Cardiac muscle cell (in vitro differentiated cells and primary cell): ENCODE measurements around the gene CPNE4. TPM values are rescaled to one million over a fixed set of nuclear protein-coding genes. Genes with fewer than 3 reads are reported as not detected.
A peak's percentile ranks its signal among the peaks of the same experiment; 100 is the strongest.

Source experiments
- DNase-seq, 2 donors: peaks; one replicate each; pipeline versions ENCODE4 v3.0.0 to v3.0.0-alpha.2; 2010 to 2017; ENCODE audit warnings: low read depth in 1 of 2, low spot score in 1 of 2
- H3K27ac ChIP-seq: fragments of 200-600 bp; sonication (generic); 2 replicates; pipeline ENCODE4 v1.5.1; 2016
- H3K27me3 ChIP-seq: fragments of 200-600 bp; sonication (generic); 2 replicates; pipeline ENCODE4 v1.6.0; 2016; ENCODE audit warnings: control low read depth
- H3K36me3 ChIP-seq: fragments of 200-600 bp; sonication (generic); 2 replicates; pipeline ENCODE4 v1.5.1; 2016; ENCODE audit warnings: control low read depth
- H3K4me1 ChIP-seq: fragments of 200-600 bp; sonication (generic); 2 replicates; pipeline ENCODE4 v1.8.1; 2017; ENCODE audit warnings: low read depth, mild to moderate bottlenecking, mixed run types
- H3K4me3 ChIP-seq: fragments of 200-600 bp; sonication (generic); 2 replicates; pipeline ENCODE4 v1.5.1; 2016; ENCODE audit warnings: mild to moderate bottlenecking
- H3K9me3 ChIP-seq: fragments of 200-600 bp; sonication (generic); 2 replicates; pipeline ENCODE4 v1.5.1; 2017; ENCODE audit warnings: low read depth, mild to moderate bottlenecking, control low read depth
- polyA plus RNA-seq: library from polyadenylated mRNA; unstranded; fragments of >200 nt; fragmentation: Nextera tagmentation; extraction: Ambion mirVana; gene quantifications from 2 replicates; pipeline ENCODE4 v1.2.1, GENCODE V29; 2016
- total RNA-seq: library from RNA; depleted of rRNA; stranded (reverse); fragments of >200 nt; gene quantifications from 2 replicates; pipeline ENCODE4 v1.2.3, GENCODE V29; 2016
- TF ChIP-seq, protein P1 (sequence below): IDR thresholded peaks from 2 replicates; pipeline ENCODE4 v1.5.1; 2012; ENCODE audit warnings: low read depth, mild to moderate bottlenecking, low read length

CPNE4 gene
- total and polyA plus RNA-seq, 2 experiments from 2014 or later, result 3.3 to 7.6 TPM

DNA sequence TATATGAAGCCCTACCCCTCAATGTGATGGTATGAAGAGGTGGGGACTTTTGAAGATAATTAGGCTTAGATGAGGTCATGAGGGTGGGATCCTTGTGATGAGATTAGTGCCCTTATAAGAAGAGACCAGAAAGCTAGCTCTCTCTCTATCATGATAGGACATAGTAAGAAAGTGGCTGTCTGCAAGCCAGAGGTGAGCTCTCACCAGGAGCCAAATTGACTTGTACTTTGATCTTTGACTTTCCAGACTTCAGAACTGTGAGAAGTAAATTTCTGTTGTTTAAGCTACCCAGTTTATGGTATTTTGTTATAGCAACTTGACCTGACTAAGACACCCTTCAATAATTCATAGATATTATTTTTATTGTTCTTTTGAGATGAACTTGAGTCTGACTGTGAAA, 502.2 kb downstream of the CPNE4 start:
- no peaks in the 10 kb centered on the region for H3K9me3 ChIP-seq
- TF ChIP-seq, protein P1, sequence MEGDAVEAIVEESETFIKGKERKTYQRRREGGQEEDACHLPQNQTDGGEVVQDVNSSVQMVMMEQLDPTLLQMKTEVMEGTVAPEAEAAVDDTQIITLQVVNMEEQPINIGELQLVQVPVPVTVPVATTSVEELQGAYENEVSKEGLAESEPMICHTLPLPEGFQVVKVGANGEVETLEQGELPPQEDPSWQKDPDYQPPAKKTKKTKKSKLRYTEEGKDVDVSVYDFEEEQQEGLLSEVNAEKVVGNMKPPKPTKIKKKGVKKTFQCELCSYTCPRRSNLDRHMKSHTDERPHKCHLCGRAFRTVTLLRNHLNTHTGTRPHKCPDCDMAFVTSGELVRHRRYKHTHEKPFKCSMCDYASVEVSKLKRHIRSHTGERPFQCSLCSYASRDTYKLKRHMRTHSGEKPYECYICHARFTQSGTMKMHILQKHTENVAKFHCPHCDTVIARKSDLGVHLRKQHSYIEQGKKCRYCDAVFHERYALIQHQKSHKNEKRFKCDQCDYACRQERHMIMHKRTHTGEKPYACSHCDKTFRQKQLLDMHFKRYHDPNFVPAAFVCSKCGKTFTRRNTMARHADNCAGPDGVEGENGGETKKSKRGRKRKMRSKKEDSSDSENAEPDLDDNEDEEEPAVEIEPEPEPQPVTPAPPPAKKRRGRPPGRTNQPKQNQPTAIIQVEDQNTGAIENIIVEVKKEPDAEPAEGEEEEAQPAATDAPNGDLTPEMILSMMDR, result no peak
- DNase-seq, result no peak
- H3K27ac ChIP-seq, result no peak overlapping the region
- H3K36me3 ChIP-seq, result no peaks in the 10 kb centered on the region
- H3K4me1 ChIP-seq, result no peaks in the 10 kb centered on the region
- no peaks in the 10 kb centered on the region for H3K27me3 ChIP-seq
- H3K4me3 ChIP-seq, result no peak overlapping the region

DNA sequence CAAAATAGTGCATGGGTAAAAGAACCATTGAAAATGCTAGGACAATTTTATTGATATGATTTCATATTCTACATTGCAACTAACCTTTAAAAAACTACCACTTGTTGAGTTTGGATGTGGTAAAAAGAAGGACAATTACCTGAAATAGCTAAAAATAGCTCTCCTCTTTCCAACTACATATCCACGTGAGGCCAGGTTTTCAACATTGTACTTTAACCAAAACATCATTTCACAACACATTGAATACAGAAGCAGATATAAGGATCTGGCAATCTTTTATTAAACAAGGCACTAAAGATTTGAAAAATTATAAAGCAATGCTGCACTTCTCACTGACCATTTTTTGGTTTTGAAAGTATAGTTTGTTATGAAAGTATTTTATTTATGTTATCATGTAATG, 504.0 kb downstream of the CPNE4 start:
- TF ChIP-seq, protein P1, result no peak
- no peak overlapping the region for H3K4me3 ChIP-seq
- H3K27ac ChIP-seq, result no peak overlapping the region
- no peaks in the 10 kb centered on the region for H3K36me3 ChIP-seq
- H3K9me3 ChIP-seq, result no peaks in the 10 kb centered on the region
- DNase-seq, result no peak
- no peaks in the 10 kb centered on the region for H3K27me3 ChIP-seq
- H3K4me1 ChIP-seq, result no peaks in the 10 kb centered on the region

GRCh38 chr3:131530388-131530787, 504.4 kb downstream of the CPNE4 start:
- DNase-seq, result no peak
- Histone ChIP-seq H3K36me3 (no peaks in the 10 kb centered on the region), H3K27me3 (no peaks in the 10 kb centered on the region), H3K9me3 (no peaks in the 10 kb centered on the region), H3K4me1 (no peaks in the 10 kb centered on the region), H3K4me3 (no peak overlapping the region), H3K27ac (no peak overlapping the region)
- TF ChIP-seq, protein P1, result no peak

GRCh38 chr3:131526801-131527347, 507.9 kb downstream of the CPNE4 start:
- Histone ChIP-seq H3K4me1 (no peaks in the 10 kb centered on the region), H3K27ac (no peak overlapping the region), H3K9me3 (no peaks in the 10 kb centered on the region), H3K4me3 (no peak overlapping the region), H3K27me3 (no peaks in the 10 kb centered on the region), H3K36me3 (no peaks in the 10 kb centered on the region)
- TF ChIP-seq, protein P1, result peak; percentile 71
- peak; percentile 46 to 85 for DNase-seq

DNA sequence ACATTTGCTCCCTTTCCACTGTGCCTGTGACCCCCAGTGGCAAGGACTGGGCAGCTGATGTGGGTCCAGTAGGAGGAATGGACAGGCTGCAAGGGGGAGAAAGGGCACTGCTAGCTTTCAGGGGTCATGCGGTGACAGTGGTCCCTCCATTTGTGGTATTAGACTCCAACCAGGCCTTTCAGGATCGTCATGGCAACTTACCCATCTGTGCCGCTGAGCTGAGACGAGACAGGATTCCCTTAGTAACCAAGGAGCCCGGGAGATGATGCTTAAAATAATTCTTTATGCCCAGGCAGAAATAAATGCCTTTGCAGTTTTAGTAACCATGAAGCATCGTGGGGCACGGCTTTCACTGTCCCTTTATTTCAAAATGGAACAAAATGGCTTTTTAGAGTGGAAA, 516.1 kb downstream of the CPNE4 start:
- no peak for DNase-seq
- H3K9me3 ChIP-seq, result no peaks in the 10 kb centered on the region
- H3K27me3 ChIP-seq, result no peaks in the 10 kb centered on the region
- H3K27ac ChIP-seq, result no peak overlapping the region
- H3K4me3 ChIP-seq, result no peak overlapping the region
- TF ChIP-seq, protein P1, result no peak
- no peaks in the 10 kb centered on the region for H3K4me1 ChIP-seq
- no peaks in the 10 kb centered on the region for H3K36me3 ChIP-seq
